Neural cell (in vitro differentiated cells): ENCODE measurements around the gene GTF2IRD1. TPM values are rescaled to one million over a fixed set of nuclear protein-coding genes. Genes with fewer than 3 reads are reported as not detected.
"Not testable (repeated sequence)": the region's sequence is repeated elsewhere in the genome, so short reads cannot be mapped to it uniquely, and the experiment has no call there.

Experiments used
- H2AFZ ChIP-seq: fragments of 200-600, 300-800 bp; sonication (generic), shearing (Covaris generic); 2 replicates; pipeline ENCODE4 v1.6.0; 2014; ENCODE audit warnings: low read depth, mild to moderate bottlenecking, antibody characterized with exemption, low read length, moderate library complexity
- H3F3A ChIP-seq: fragments of 200-600 bp; shearing (Covaris generic); 2 replicates; pipeline ENCODE4 v1.6.1; 2016; ENCODE audit warnings: mild to moderate bottlenecking, moderate library complexity, mixed read lengths, antibody characterized with exemption, low read length; ENCODE audit not compliant: insufficient read depth, poor library complexity, severe bottlenecking
- H3K27ac ChIP-seq: fragments of 200-600, 300-800 bp; sonication (generic), shearing (Covaris generic); 2 replicates; pipeline ENCODE4 v1.5.1; 2014; ENCODE audit warnings: mild to moderate bottlenecking, low read length, moderate library complexity
- H3K27me3 ChIP-seq: fragments of 300-800, 200-600 bp; sonication (generic), shearing (Covaris generic); 2 replicates; pipeline ENCODE4 v1.6.0; 2014; ENCODE audit warnings: mild to moderate bottlenecking, low read depth, low read length, moderate library complexity; ENCODE audit not compliant: insufficient read depth
- H3K36me3 ChIP-seq: fragments of 300-800, 200-600 bp; sonication (generic), shearing (Covaris generic); 2 replicates; pipeline ENCODE4 v1.5.1; 2014; ENCODE audit warnings: mild to moderate bottlenecking, antibody characterized with exemption, low read length, moderate library complexity; ENCODE audit not compliant: insufficient read depth
- H3K4me2 ChIP-seq: fragments of 300-800, 200-600 bp; sonication (generic), shearing (Covaris generic); 2 replicates; pipeline ENCODE4 v1.6.0; 2014; ENCODE audit warnings: mild to moderate bottlenecking, low read length
- H3K4me3 ChIP-seq: fragments of 300-800, 200-600 bp; sonication (generic), shearing (Covaris generic); 2 replicates; pipeline ENCODE4 v1.5.1; 2014; ENCODE audit warnings: mild to moderate bottlenecking, low read length, moderate library complexity
- H3K79me2 ChIP-seq: fragments of 200-600 bp; shearing (Covaris generic); replicated peaks from 2 replicates; pipeline ENCODE4 v1.6.0; 2014; ENCODE audit warnings: mild to moderate bottlenecking, low read length, moderate library complexity; ENCODE audit not compliant: insufficient read depth
- H3K9ac ChIP-seq: fragments of 300-800, 200-600 bp; sonication (generic), shearing (Covaris generic); 2 replicates; pipeline ENCODE4 v1.6.1; 2016; ENCODE audit warnings: mild to moderate bottlenecking, low read length, mixed read lengths
- H3K9me2 ChIP-seq: fragments of 200-600 bp; shearing (Covaris generic); 2 replicates; pipeline ENCODE4 v1.6.1; 2016; ENCODE audit warnings: mild to moderate bottlenecking, low read length, mixed read lengths; ENCODE audit not compliant: insufficient read depth
- H3K9me3 ChIP-seq: fragments of 200-600, 300-800 bp; sonication (generic), shearing (Covaris generic); 2 replicates; pipeline ENCODE4 v1.6.1; 2016; ENCODE audit warnings: mild to moderate bottlenecking, mixed run types, low read length, moderate library complexity, mixed read lengths
- H4K20me1 ChIP-seq: fragments of 200-600 bp; shearing (Covaris generic); 2 replicates; pipeline ENCODE4 v1.6.1; 2016; ENCODE audit warnings: mild to moderate bottlenecking, mixed run types; ENCODE audit not compliant: insufficient read depth
- CTCF ChIP-seq: fragments of 450-650 bp; IDR thresholded peaks from 2 replicates; pipeline ENCODE4 v1.5.1; 2014; ENCODE audit warnings: antibody characterized with exemption, mild to moderate bottlenecking, moderate library complexity; ENCODE audit not compliant: poor library complexity, severe bottlenecking
- EP300 ChIP-seq: fragments of 450-650 bp; conservative IDR thresholded peaks from 2 replicates; pipeline ENCODE4 v1.6.1; 2014; ENCODE audit warnings: antibody characterized with exemption, mild to moderate bottlenecking, moderate library complexity; ENCODE audit not compliant: poor library complexity, severe bottlenecking
- MXI1 ChIP-seq: fragments of 450-650 bp; conservative IDR thresholded peaks from 2 replicates; pipeline ENCODE4 v1.6.1; 2014; ENCODE audit warnings: antibody characterized with exemption, mild to moderate bottlenecking; ENCODE audit not compliant: poor library complexity, severe bottlenecking
- POLR2AphosphoS5 ChIP-seq: IDR thresholded peaks from 2 replicates; pipeline ENCODE4 v1.6.1; 2012
- RAD21 ChIP-seq: fragments of 450-650 bp; conservative IDR thresholded peaks from 2 replicates; pipeline ENCODE4 v1.6.1; 2014; ENCODE audit warnings: antibody characterized with exemption, mild to moderate bottlenecking, moderate library complexity
- REST ChIP-seq: IDR thresholded peaks from 2 replicates; pipeline ENCODE4 v1.6.1; 2012; ENCODE audit warnings: borderline replicate concordance
- SMC3 ChIP-seq: fragments of 450-650 bp; conservative IDR thresholded peaks from 2 replicates; pipeline ENCODE4 v1.6.1; 2014; ENCODE audit warnings: antibody characterized with exemption, mild to moderate bottlenecking, moderate library complexity; ENCODE audit not compliant: poor library complexity
- TAF1 ChIP-seq: IDR thresholded peaks from 2 replicates; pipeline ENCODE4 v1.6.1; 2012; ENCODE audit warnings: low read depth
- polyA plus RNA-seq: library from polyadenylated mRNA; depleted of rRNA; stranded (reverse); fragments of >200 nt; gene quantifications from 2 replicates; pipeline ENCODE4 v1.2.3, GENCODE V29; 2014

The GTF2IRD1 gene
- polyA plus RNA-seq, 1 donor from 2014 or later = 31.9 TPM

- not testable (repeated sequence) for H3K27ac ChIP-seq, H3K79me2 ChIP-seq, H3K36me3 ChIP-seq, H3K9ac ChIP-seq, H3K9me2 ChIP-seq, H3F3A ChIP-seq, H2AFZ ChIP-seq, H3K4me3 ChIP-seq, H3K9me3 ChIP-seq, H3K27me3 ChIP-seq, H3K4me2 ChIP-seq, H4K20me1 ChIP-seq
Observed at GRCh38 chr7:74440143-74440542, 13.6 kb upstream of the GTF2IRD1 start.

GRCh38 chr7:74441801-74442200, 11.9 kb upstream of the GTF2IRD1 start:
- Histone ChIP-seq H3K4me3 (no peak overlapping the region), H3K79me2 (no peaks in the 10 kb centered on the region), H3K27me3 (no peaks in the 10 kb centered on the region), H3K36me3 (no peaks in the 10 kb centered on the region), H3K9me3 (no peaks in the 10 kb centered on the region), H3K9me2 (no peaks in the 10 kb centered on the region), H3K4me2 (no peak overlapping the region), H3K27ac (no peak overlapping the region), H3K9ac (peak overlapping the region; percentile 21), H3F3A (no peaks in the 10 kb centered on the region), H4K20me1 (no peaks in the 10 kb centered on the region), H2AFZ (no peak overlapping the region)
- no peak for TF ChIP-seq POLR2AphosphoS5
- no peak for TF ChIP-seq MXI1
- TF ChIP-seq REST = no peak
- TF ChIP-seq CTCF = no peak
- TF ChIP-seq EP300 = no peak

- no peaks in the 10 kb centered on the region for H3K9me2 ChIP-seq
- TF ChIP-seq EP300 (peak; percentile 63), POLR2AphosphoS5 (peak; percentile 52), RAD21 (peak; percentile 36), CTCF (no peak), REST (peak; percentile 87), SMC3 (peak; percentile 31), TAF1 (no peak)
- no peaks in the 10 kb centered on the region for H3K36me3 ChIP-seq
- no peaks in the 10 kb centered on the region for H3K79me2 ChIP-seq
- no peaks in the 10 kb centered on the region for H4K20me1 ChIP-seq
- no peaks in the 10 kb centered on the region for H3K27me3 ChIP-seq
- peak overlapping the region; percentile 52 for H3K4me3 ChIP-seq
- no peaks in the 10 kb centered on the region for H3K9me3 ChIP-seq
- H3K27ac ChIP-seq = peak overlapping the region; percentile 95
- H3F3A ChIP-seq = no peaks in the 10 kb centered on the region
- H3K4me2 ChIP-seq = peak overlapping the region; percentile 65
- peak overlapping the region; percentile 76 for H3K9ac ChIP-seq
- peak overlapping the region; percentile 75 for H2AFZ ChIP-seq
Observed at GRCh38 chr7:74443543-74444247, 10.0 kb upstream of the GTF2IRD1 start.
